Esophagus muscularis mucosa (tissue), 4 donors: ENCODE results near the gene BRI3BP. TPM values are rescaled to one million over a fixed set of nuclear protein-coding genes. Genes with fewer than 3 reads are reported as not detected.
"Not testable (repeated sequence)": the region's sequence is repeated elsewhere in the genome, so short reads cannot be mapped to it uniquely, and the experiment has no call there.

ENCODE experiments used
- DNase-seq: peaks from one replicate; pipeline ENCODE4 v3.0.0-alpha.2; 2017; ENCODE audit errors: extremely low spot score
- H3K27ac ChIP-seq, 4 donors: fragments of 200-600 bp; sonication (generic); replicated peaks in 1 of 4; 1 replicate in 3 of 4; 2 replicates in 1 of 4; pipeline ENCODE4 v1.5.1; 2016 to 2019; ENCODE audit warnings: mild to moderate bottlenecking in 1 of 4
- H3K27me3 ChIP-seq, 4 donors: fragments of 200-600 bp; sonication (generic); one replicate each; pipeline versions ENCODE4 v1.5.1 to v1.6.0; 2016 to 2019
- H3K36me3 ChIP-seq, 4 donors: fragments of 200-600 bp; sonication (generic); one replicate each; pipeline ENCODE4 v1.5.1; 2016 to 2019
- H3K4me1 ChIP-seq, 4 donors: fragments of 200-600 bp; sonication (generic); one replicate each; pipeline ENCODE4 v1.5.1; 2016 to 2019
- H3K4me3 ChIP-seq, 4 donors: fragments of 200-600 bp; sonication (generic); 1 replicate in 2 of 4; 2 replicates in 2 of 4; pipeline ENCODE4 v1.5.1; 2016 to 2019; ENCODE audit warnings: mild to moderate bottlenecking in 4 of 4, moderate library complexity in 1 of 4
- H3K9me3 ChIP-seq, 4 donors: fragments of 200-600 bp; sonication (generic); 1 replicate in 3 of 4; 2 replicates in 1 of 4; pipeline ENCODE4 v1.5.1; 2016 to 2019
- CTCF ChIP-seq, 3 experiments: fragments of 200-600 bp in 2 of 3; fragments of 450-650 bp in 1 of 3; sonication (generic) in 2 of 3; IDR thresholded peaks; one replicate each; pipeline ENCODE4 v1.5.1; 2017 to 2019; ENCODE audit warnings: antibody characterized with exemption in 3 of 3, mild to moderate bottlenecking in 2 of 3, moderate library complexity in 1 of 3
- EP300 ChIP-seq: sonication (generic); formaldehyde crosslinking; IDR thresholded peaks from one replicate; pipeline ENCODE4 v1.6.1; 2017; ENCODE audit warnings: antibody characterized with exemption
- POLR2A ChIP-seq: fragments of 450-650 bp; IDR thresholded peaks from one replicate; pipeline ENCODE4 v1.6.1; 2017; ENCODE audit warnings: antibody characterized with exemption, moderate library complexity, mild to moderate bottlenecking, low read depth
- POLR2AphosphoS5 ChIP-seq, 2 donors: sonication (generic); formaldehyde crosslinking; IDR thresholded peaks; one replicate each; pipeline ENCODE4 v1.6.1; 2017; ENCODE audit warnings: antibody characterized with exemption in 2 of 2
- WGBS: methylation state at CpG from one replicate; pipeline ENCODE4 v1.1.5; 2018; 5-methylcytosine and 5-hydroxymethylcytosine counted together
- intact Hi-C: fragments of 100-400 bp; cut with DNase I; formaldehyde crosslinking; loops from one replicate; pipeline ENCODE4 v1.15.1; 2023
- total RNA-seq, 4 donors: library from RNA; depleted of rRNA; stranded (reverse); fragments of >200 nt; gene quantifications; one replicate each; pipeline versions ENCODE4 v1.1.0 to v1.2.1, GENCODE V29; 2016

BRI3BP gene
- total RNA-seq, 4 donors from 2014 or later, result 2.2 to 3.3 (median 2.5) TPM

GRCh38 chr12:125029761-125030358 lies 36.4 kb downstream of the BRI3BP start:
- 95% methylated on average over 7 of the region's 7 CpGs for WGBS
- Histone ChIP-seq H3K9me3 (no peaks in the 10 kb centered on the region), H3K4me1 (no peaks in the 10 kb centered on the region), H3K36me3 (peaks cover 0 to 5% (median 0%) of the 10 kb centered on the region in 4 donors), H3K4me3 (no peak overlapping the region), H3K27me3 (no peaks in the 10 kb centered on the region), H3K27ac (no peak overlapping the region)
- DNase-seq, result no peak
- TF ChIP-seq CTCF (IDR thresholded peaks at IDR 0.05) (no peak), EP300 (no peak), POLR2AphosphoS5 (IDR thresholded peaks at IDR 0.05) (no peak), POLR2A (no peak)
- intact Hi-C loops, result no loop called here

GRCh38 chr12:125031471-125031870 lies 38.0 kb downstream of the BRI3BP start:
- DNase-seq, H3K36me3 ChIP-seq, H3K9me3 ChIP-seq, H3K4me1 ChIP-seq, H3K4me3 ChIP-seq, H3K27ac ChIP-seq, H3K27me3 ChIP-seq, intact Hi-C loops: not testable (repeated sequence)
- WGBS, result 90% methylated on average over 8 of the region's 9 CpGs

DNA sequence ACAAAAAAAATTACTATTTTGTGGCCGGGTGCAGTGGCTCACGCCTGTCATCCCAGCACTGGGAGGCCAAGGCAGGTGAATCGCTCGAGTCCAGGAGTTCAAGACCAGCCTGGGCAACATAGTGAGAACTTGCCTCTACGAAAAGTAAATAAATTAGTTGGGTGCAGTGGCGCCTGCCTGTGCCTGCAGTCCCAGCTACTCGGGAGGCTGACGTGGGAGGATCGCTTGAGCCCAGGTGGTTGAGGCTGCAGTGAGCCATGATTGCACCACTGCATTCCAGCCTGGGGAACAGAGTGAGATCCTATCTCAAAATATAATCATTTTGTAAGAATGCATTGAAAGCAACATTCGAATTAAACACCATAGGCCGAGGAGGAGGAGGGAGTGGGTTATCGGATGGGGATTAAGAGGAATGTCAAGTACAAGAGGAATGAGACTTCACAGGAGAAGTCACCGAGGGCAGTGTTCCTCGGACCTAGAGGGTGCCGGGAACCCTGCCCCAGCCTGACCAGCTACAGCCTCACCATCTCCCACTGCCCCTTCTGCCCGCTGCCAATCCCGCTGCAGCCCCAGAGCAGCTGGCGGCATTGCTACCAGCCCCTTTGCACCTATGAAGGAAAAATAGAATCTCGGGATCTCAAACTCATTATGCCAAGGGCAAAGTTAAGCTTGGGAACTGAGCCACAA lies 39.2 kb downstream of the BRI3BP start:
- TF ChIP-seq EP300 (no peak), POLR2AphosphoS5 (IDR thresholded peaks at IDR 0.05) (no peak), POLR2A (no peak), CTCF (IDR thresholded peaks at IDR 0.05) (no peak)
- intact Hi-C loops, result no loop called here
- no peak for DNase-seq
- Histone ChIP-seq H3K27me3 (no peaks in the 10 kb centered on the region), H3K27ac (no peak overlapping the region), H3K9me3 (no peaks in the 10 kb centered on the region), H3K36me3 (no peaks in the 10 kb centered on the region), H3K4me1 (no peaks in the 10 kb centered on the region), H3K4me3 (no peak overlapping the region)
- WGBS, result 91% methylated on average over 19 of the region's 19 CpGs

GRCh38 chr12:125033288-125033687 lies 39.8 kb downstream of the BRI3BP start:
- no peaks in the 10 kb centered on the region for H3K27me3 ChIP-seq

More at GRCh38 chr12:125033288-125033687, 39.8 kb downstream of the BRI3BP start:
- no peaks in the 10 kb centered on the region for H3K36me3 ChIP-seq
- no peak overlapping the region for H3K4me3 ChIP-seq
- no peak for DNase-seq
- no peaks in the 10 kb centered on the region for H3K9me3 ChIP-seq
- 89% methylated on average over 9 of the region's 9 CpGs for WGBS
- intact Hi-C loops, result no loop called here
- H3K27ac ChIP-seq, result no peak overlapping the region
- no peaks in the 10 kb centered on the region for H3K4me1 ChIP-seq
- TF ChIP-seq POLR2AphosphoS5 (IDR thresholded peaks at IDR 0.05), result no peak
- no peak for TF ChIP-seq CTCF (IDR thresholded peaks at IDR 0.05)
- no peak for TF ChIP-seq POLR2A
- no peak for TF ChIP-seq EP300
